Smooth muscle cell (in vitro differentiated cells): ENCODE measurements around the gene CD101. TPM values are rescaled to one million over a fixed set of nuclear protein-coding genes. Genes with fewer than 3 reads are reported as not detected.
A peak's percentile ranks its signal among the peaks of the same experiment; 100 is the strongest.

ENCODE experiments used
- DNase-seq: peaks from one replicate; lab custom pipeline; 2025; ENCODE audit not compliant: unreplicated experiment; lab: John Stamatoyannopoulos, UW
- H2AFZ ChIP-seq: fragments of 200-600 bp; sonication (generic); 2 replicates; pipeline ENCODE4 v1.6.0; 2016; ENCODE audit warnings: antibody characterized with exemption, low read depth, mild to moderate bottlenecking
- H3F3A ChIP-seq: fragments of 200-600 bp; sonication (generic); 2 replicates; pipeline ENCODE4 v1.6.0; 2017; ENCODE audit warnings: antibody characterized with exemption, low read depth
- H3K27ac ChIP-seq: fragments of 200-600 bp; sonication (generic); 2 replicates; pipeline ENCODE4 v1.5.1; 2016; ENCODE audit warnings: low read depth, mild to moderate bottlenecking
- H3K27me3 ChIP-seq: fragments of 200-600 bp; sonication (generic); 2 replicates; pipeline ENCODE4 v1.6.1; 2016; ENCODE audit warnings: low read depth, mild to moderate bottlenecking
- H3K36me3 ChIP-seq: fragments of 200-600 bp; sonication (generic); 2 replicates; pipeline ENCODE4 v1.5.1; 2016; ENCODE audit warnings: low read depth
- H3K4me1 ChIP-seq: fragments of 200-600 bp; sonication (generic); 2 replicates; pipeline ENCODE4 v1.5.1; 2016; ENCODE audit warnings: low read depth
- H3K4me2 ChIP-seq: fragments of 200-600 bp; sonication (generic); 2 replicates; pipeline ENCODE4 v1.6.0; 2016; ENCODE audit warnings: mild to moderate bottlenecking
- H3K4me3 ChIP-seq: fragments of 200-600 bp; sonication (generic); 2 replicates; pipeline ENCODE4 v1.5.1; 2016; ENCODE audit warnings: mild to moderate bottlenecking
- H3K79me2 ChIP-seq: fragments of 200-600 bp; sonication (generic); 2 replicates; pipeline ENCODE4 v1.6.0; 2016; ENCODE audit warnings: low read depth, mild to moderate bottlenecking
- H3K9ac ChIP-seq: fragments of 200-600 bp; sonication (generic); 2 replicates; pipeline ENCODE4 v1.6.0; 2016; ENCODE audit warnings: low read depth
- H3K9me3 ChIP-seq: fragments of 200-600 bp; sonication (generic); replicated peaks from 2 replicates; pipeline ENCODE4 v1.5.1; 2016; ENCODE audit warnings: low read depth
- H4K20me1 ChIP-seq: fragments of 200-600 bp; sonication (generic); 2 replicates; pipeline ENCODE4 v1.6.0; 2016; ENCODE audit warnings: low read depth
- CTCF ChIP-seq: fragments of 200-600 bp; sonication (generic); IDR thresholded peaks from 2 replicates; pipeline ENCODE4 v1.5.1; 2017; ENCODE audit warnings: borderline replicate concordance, mild to moderate bottlenecking, antibody characterized with exemption; ENCODE audit not compliant: insufficient read depth, poor library complexity, severe bottlenecking
- WGBS: methylation state at CpG from one replicate; pipeline ENCODE4 v1.1.7; 2016; ENCODE audit warnings: low lambda C conversion rate; 5-methylcytosine and 5-hydroxymethylcytosine counted together
- polyA plus RNA-seq: library from polyadenylated mRNA; unstranded; fragments of >200 nt; fragmentation: Nextera tagmentation; extraction: Ambion mirVana; gene quantifications from 2 replicates; pipeline ENCODE4 v1.2.1, GENCODE V29; 2016
- total RNA-seq: library from RNA; depleted of rRNA; stranded (reverse); fragments of >200 nt; gene quantifications from 2 replicates; pipeline ENCODE4 v1.2.3, GENCODE V29; 2014

Gene CD101
- total and polyA plus RNA-seq, 2 experiments from 2014 or later, result 0.85 to 2.0 TPM

GRCh38 chr1:117058810-117059209, 57.2 kb downstream of the CD101 start:
- TF ChIP-seq CTCF, result no peak

GRCh38 chr1:117059334-117059677, 57.7 kb downstream of the CD101 start:
- no peak for TF ChIP-seq CTCF
- no peaks in the 10 kb centered on the region for H3K27me3 ChIP-seq

More at GRCh38 chr1:117058810-117059209, 57.2 kb downstream of the CD101 start:
- Histone ChIP-seq H3K36me3 (no peaks in the 10 kb centered on the region), H3K4me2 (peak overlapping the region; percentile 90), H3K27me3 (no peaks in the 10 kb centered on the region), H2AFZ (no peak overlapping the region), H3K9ac (no peak overlapping the region), H3K4me3 (peak overlapping the region; percentile 67), H3K79me2 (no peaks in the 10 kb centered on the region), H3K4me1 (peaks cover 18% of the 10 kb centered on the region), H3K27ac (no peak overlapping the region), H4K20me1 (no peaks in the 10 kb centered on the region), H3K9me3 (no peaks in the 10 kb centered on the region), H3F3A (peaks cover 14% of the 10 kb centered on the region)
- DNase-seq, result no peak
- 59% methylated on average over 4 of the region's 4 CpGs for WGBS

GRCh38 chr1:117059678-117060440, 58.3 kb downstream of the CD101 start, which contains the start of gene TTF2:
TSS of gene TTF2 (plus strand) at chr1:117060326. CDS start at chr1:117060347, 21 bp downstream.
- peak within 1 kb of the TSS; percentile 90 for H3K4me2 ChIP-seq
- WGBS, result under 1% methylated on average over 47 of the region's 48 CpGs
- peak within 1 kb of the TSS; percentile 81 for H3K27ac ChIP-seq
- peak within 1 kb of the TSS; percentile 81 for H2AFZ ChIP-seq
- peaks cover 18% of the 10 kb centered on the region for H3K4me1 ChIP-seq
- no peaks in the 10 kb centered on the region for H3K27me3 ChIP-seq
- no peaks in the 10 kb centered on the region for H4K20me1 ChIP-seq
- no peaks in the 10 kb centered on the region for H3K79me2 ChIP-seq
- peaks cover 14% of the 10 kb centered on the region for H3F3A ChIP-seq
- H3K9me3 ChIP-seq, result no peaks in the 10 kb centered on the region
- H3K4me3 ChIP-seq, result peak within 1 kb of the TSS; percentile 67
- H3K9ac ChIP-seq, result peak within 1 kb of the TSS; percentile 82
- H3K36me3 ChIP-seq, result no peaks in the 10 kb centered on the region
- TF ChIP-seq CTCF, result no peak
- DNase-seq, result peak; percentile 72

More at GRCh38 chr1:117059334-117059677, 57.7 kb downstream of the CD101 start:
- peaks cover 18% of the 10 kb centered on the region for H3K4me1 ChIP-seq
- H2AFZ ChIP-seq, result peak overlapping the region; percentile 81
- no peak for DNase-seq
- no peaks in the 10 kb centered on the region for H3K79me2 ChIP-seq
- H3K36me3 ChIP-seq, result no peaks in the 10 kb centered on the region
- H3K27ac ChIP-seq, result no peak overlapping the region
- peak overlapping the region; percentile 51 for H3K9ac ChIP-seq
- peak overlapping the region; percentile 67 for H3K4me3 ChIP-seq
- H4K20me1 ChIP-seq, result no peaks in the 10 kb centered on the region
- no peaks in the 10 kb centered on the region for H3K9me3 ChIP-seq
- WGBS, result 1% methylated on average over 18 of the region's 18 CpGs
- peaks cover 14% of the 10 kb centered on the region for H3F3A ChIP-seq
- peak overlapping the region; percentile 90 for H3K4me2 ChIP-seq
